RCC 7860 (cell line): ENCODE measurements around the gene NT5DC3.

Experiments
- DNase-seq: peaks from one replicate; pipeline ENCODE4 v3.0.0-alpha.2; 2015; ENCODE audit warnings: low spot score
- FAIRE-seq: peaks from 2 replicates; lab custom pipeline; 2012; peaks lifted over from hg19 to GRCh38; lab: Jason Lieb, UNC

NT5DC3 gene

DNA sequence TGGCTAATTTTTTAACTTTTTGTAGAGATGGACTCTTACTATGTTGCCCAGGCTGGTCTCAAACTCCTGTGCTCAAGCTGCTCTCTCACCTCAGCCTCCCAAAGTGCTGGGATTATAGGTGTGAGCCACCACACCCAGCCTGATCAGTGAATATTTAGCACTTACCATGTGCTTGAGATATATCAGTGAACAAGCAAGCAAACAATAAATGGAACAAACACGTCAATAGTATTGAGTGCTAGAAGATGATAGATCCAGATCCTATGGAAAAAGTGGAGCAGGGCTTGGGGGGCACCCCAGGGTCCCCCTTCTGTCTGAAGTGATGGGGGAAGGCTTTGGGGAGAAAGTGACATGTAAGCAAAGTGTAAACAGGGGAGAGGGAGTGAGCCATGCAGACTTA, 83.8 kb downstream of the NT5DC3 start:
- FAIRE-seq (no peak), DNase-seq (no peak)

DNA sequence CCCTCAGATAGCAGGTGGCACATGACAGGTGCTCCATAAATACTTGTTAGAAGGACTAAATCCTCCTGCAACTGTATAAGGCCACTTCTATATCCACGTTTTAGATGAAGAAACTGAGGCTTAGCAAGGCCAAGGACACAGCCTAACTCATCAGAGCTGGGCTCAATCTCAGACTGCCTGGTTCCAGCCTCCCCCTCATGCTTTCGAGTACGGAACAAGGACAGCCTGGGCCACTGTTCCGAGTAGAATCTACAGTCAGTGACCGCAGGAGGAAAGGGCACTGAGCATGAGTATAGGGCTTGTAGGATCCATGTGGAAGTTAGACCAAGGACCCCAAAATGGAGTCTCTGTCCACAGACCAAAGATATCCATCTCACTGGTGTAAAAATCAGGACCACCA, 84.6 kb downstream of the NT5DC3 start:
- DNase-seq, result no peak
- FAIRE-seq, result no peak

DNA sequence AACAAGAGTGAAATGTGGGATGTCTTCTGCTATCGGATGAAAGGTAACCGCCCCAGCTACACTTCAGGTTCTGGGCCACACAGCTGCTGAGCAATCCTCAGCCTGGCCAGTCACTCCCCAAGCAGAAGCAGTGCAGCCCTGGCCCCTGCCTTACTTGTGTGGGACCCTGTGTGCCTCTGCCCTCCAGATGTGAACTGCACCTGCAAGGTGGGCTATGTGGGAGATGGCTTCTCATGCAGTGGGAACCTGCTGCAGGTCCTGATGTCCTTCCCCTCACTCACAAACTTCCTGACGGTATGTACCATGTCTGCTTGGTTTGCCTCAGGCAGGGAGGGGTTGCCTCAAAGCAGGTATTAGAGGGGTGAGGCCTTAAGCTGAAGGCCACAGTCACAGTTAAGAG, 85.6 kb downstream of the NT5DC3 start:
- DNase-seq, result no peak
- no peak for FAIRE-seq

DNA sequence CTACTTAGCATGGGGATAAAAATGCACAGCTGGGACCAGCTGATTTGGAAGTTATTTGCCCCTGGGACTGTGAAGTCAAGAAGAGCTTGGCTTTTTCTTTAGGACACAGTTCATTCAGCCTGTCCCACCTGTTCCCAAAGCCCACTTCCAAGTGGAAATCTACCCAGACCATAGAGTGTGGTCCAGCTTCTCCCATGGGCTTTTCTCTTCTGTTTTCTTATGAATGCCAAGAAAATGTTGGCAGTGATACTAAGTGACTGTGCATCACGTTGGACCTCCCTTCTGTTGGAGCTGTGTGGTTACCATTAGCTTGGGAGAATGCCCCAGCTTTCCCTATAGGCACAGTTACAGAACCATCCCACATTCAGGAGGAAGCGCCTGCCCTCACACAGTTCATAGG, 89.4 kb downstream of the NT5DC3 start:
- no peak for DNase-seq
- FAIRE-seq, result no peak

DNA sequence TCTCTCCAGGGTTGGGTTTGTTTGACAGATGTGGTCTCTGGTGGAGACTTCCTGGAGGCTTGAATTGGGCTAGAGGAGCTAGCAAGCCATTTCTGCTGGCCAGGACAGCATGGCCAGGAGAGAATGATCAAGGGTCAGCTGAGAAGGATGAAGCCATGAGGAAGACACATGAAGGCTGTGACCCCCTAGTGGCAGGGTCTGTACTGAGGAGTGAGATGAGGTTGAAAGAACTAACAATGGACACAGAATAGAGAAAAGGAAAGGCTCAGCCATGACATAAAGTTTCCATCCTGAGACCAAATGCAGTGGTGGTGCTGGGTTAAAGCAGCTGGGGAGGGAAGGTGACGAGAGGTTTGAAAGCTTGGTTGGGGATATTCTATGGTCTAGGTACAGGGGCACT, 89.9 kb downstream of the NT5DC3 start:
- FAIRE-seq, result no peak
- DNase-seq, result no peak

DNA sequence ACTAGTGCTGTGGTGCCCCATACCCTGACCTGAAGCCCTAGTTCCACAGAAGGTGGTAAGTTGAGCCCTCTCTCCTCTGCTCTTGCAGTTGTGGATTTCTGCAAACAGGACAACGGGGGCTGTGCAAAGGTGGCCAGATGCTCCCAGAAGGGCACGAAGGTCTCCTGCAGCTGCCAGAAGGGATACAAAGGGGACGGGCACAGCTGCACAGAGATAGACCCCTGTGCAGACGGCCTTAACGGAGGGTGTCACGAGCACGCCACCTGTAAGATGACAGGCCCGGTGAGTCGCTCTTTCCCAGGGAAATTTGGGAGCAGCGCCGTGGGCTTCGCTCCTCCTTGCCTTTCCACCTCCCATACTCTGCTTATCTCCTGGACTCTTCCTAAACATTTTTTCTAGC, 92.2 kb downstream of the NT5DC3 start:
- FAIRE-seq (no peak), DNase-seq (no peak)

DNA sequence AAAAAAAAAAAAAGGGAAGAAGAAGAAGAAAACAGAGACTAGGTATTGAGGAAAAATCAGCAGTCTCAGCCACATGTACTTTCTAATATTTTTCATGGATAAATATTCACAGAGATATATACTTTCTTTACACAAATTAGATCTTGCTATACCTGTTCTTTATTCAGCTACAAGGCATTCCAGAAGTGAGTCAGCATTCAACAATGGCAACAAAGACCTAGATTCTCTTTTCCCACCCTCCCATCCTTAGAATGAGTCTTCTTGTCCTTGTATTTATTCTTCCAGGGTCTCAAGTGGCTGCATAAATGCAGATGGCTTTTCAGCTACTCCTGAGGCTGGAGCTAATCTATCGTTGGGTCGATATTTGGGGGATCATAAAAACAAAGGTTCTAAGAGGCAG, 93.0 kb downstream of the NT5DC3 start:
- FAIRE-seq (no peak), DNase-seq (no peak)

DNA sequence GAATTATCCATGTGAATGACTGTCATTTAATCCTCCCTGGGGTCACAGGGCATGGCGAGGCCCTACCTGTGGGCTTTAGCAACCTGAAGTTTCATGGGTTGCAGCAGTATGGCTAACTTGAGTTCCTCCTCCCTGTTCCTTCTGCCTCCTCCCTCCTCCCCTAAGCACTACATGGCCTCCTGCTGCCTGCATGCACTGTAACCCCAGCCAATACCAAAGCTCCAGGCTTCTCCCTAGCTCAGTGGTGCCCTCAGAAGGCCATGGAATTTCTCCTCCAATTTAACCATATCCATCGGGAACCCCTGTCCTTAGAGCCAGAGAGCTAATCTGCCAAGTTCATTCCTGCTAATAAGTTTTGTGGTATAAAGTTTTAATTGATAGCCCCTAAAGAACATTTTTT, 95.1 kb downstream of the NT5DC3 start:
- no peak for DNase-seq

DNA sequence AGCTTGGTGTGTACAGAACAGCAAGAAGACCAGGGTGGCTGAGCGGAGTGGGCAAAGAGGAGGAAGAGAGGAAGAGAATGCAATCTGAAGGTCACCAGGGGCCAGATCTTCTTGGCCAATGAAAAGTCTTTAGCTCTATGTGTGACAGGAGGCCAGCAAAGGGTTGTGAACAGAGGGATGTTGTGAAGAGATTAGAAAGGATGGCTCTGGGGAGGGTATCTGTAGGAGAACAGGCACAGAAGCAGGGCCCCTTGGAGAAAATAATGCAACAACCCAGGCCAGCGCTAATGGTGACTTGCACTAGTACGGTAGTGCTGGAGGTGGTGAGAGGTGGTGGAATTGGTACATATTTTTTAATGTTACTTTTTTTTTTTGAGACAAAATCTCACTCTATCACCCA, 97.2 kb downstream of the NT5DC3 start:
- DNase-seq (no peak), FAIRE-seq (no peak)

More for the DNA sequence above, 95.1 kb downstream of the NT5DC3 start:
- no peak for FAIRE-seq

DNA sequence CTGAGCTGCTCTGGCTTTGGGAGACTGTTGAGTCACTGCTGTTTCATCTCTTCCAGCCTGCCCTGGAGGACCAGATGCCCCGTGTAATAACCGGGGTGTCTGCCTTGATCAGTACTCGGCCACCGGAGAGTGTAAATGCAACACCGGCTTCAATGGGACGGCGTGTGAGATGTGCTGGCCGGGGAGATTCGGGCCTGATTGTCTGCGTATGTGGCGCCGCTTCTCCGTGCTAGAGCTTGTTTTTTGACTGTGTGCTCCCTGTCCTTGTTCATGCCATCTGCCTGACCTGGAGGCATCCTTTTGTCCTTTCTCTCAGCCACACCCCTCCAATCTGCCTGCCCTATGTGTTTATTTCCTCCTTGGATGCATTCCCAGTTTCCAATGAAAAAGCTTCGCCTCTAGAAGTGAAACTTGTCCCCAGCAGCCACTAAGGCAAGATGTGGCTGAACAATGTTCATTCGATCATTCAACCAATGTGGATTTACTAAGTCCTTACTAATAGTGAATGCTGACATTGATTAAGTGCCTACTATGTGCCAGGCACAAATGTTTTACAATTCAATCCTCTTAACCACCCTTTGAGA, 98.6 kb downstream of the NT5DC3 start:
- no peak for DNase-seq
- FAIRE-seq, result no peak

DNA sequence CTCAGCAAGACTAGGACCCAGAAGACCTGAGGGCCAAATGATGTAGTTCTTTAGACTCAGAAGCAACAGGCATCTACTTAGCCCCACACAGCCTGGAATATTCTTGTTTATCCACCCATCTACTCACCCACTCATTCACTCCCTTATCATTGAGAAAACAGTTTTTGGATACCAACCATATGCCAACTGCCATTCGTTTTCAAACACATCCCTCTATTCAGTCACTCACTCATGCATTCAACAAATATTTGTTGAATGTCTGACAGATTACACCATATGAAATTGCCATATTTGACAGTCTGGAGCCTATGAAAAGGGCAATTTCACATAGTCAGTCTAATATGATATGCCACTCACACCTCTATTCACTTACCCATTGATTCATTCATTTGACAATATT, 103.2 kb downstream of the NT5DC3 start:
- no peak for DNase-seq
- FAIRE-seq, result no peak

DNA sequence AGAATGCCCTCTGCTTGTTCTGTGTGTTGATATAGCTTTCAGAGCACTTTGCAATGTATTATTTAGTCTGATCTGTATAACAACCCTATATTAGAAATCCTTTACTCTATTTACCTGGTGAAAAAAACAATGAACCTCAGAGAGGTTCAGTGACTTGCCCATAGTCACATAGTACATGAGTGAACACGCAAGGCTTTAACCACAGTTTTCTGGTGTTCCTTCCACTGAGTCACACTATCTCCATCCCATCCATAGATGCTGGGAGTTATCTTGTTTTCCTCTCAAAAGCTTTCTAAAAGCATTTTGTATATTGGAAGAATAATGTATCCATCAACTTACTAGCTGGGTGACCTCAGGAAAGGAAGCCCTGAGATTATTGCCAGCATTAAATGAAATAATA, 104.5 kb downstream of the NT5DC3 start:
- DNase-seq (no peak), FAIRE-seq (no peak)

DNA sequence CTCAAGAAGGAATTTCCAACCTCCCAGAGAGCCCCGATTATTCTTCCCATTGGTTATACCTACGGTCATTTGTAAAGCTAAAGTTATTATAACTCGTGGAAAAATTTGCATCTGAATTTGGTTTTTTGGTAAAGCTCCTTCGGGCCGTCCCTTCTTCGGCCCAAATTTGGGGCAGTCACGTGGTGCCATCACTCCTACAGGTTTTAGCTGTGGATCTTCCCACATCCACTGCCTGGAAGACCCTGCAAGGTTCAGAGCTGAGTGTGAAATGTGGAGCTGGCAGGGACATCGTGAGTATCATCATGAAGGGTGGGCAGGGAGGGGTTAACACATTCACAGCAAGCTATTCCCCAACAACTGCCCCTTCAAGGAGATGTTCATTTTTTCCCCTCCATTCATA, 105.7 kb downstream of the NT5DC3 start:
- FAIRE-seq, result no peak

DNA sequence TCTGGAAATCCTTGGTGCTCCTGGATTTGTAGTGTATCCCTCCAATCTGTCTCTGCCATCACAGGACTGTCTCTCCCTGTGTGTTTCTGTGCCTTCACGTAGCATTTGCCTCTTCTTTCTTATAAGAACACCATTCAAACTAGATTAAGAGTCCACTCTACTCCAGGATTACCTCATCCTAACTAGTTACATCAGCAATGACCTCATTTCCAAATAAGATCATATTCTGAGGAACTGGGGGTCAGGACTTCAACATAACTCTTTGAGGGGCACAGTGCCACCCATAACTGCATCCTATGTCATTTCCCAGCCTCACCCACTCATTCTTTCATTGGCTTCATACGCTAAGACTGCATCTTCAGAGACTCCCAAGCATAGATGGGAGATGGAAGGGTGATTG, 106.2 kb downstream of the NT5DC3 start:
- DNase-seq (no peak), FAIRE-seq (no peak)

More for the DNA sequence above, 105.7 kb downstream of the NT5DC3 start:
- DNase-seq, result no peak

DNA sequence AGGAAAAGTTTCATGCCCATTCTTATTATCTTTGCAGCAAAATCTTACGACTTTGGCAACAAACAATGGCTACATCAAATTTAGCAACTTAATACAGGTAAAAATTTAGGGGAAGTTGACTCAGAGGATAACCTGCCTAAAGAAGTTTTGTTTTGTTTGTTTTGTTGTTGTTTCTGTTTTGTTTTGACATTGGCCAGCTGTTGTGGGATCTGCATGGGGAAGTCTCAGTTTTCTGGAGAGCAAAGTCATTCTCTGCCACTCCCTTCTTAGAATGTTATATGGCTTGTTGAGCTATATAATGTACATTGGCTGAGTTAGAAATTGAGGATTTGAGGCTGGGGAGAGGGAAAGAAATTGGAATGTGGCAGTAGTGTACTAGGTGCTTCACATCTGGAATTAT, 109.5 kb downstream of the NT5DC3 start:
- no peak for DNase-seq
- FAIRE-seq, result no peak

DNA sequence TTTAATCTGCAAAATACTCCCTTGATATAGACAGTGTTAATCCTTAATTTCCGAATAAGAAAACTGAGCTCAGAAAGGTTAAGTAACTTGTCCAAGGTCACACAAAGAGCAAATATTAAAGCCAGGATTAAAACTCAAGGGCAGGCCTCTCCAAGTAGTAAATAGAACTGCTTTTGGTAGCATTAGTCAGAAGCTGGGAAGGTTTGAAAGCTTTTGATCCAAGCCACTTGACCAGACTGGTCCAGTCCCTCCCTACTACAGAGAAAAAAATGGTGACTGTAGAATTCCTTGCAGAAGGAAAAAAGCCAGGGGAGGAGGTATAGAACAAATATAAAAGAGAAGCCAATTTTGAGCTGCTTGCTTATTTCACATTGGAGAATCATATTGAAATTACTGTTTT, 111.5 kb downstream of the NT5DC3 start:
- FAIRE-seq (no peak), DNase-seq (no peak)

DNA sequence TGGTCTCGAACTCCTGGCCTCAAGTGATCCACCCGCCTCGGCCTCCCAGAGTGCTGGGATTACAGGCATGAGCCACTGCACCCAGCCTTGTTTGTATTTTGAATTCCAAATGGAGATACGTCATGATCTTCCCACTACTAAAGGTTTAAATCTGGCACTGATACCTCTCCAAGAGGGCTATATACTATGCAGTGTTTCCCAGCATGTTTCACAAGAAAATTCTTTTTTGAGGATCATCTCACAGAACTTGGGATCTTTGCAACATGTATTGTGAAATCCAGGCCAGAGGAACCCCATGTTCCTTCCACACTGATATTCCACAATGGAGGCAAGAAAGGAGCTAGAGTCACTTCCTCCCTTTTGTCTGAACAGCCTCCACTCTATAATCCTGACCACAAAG, 112.7 kb downstream of the NT5DC3 start:
- no peak for DNase-seq
- FAIRE-seq, result no peak

DNA sequence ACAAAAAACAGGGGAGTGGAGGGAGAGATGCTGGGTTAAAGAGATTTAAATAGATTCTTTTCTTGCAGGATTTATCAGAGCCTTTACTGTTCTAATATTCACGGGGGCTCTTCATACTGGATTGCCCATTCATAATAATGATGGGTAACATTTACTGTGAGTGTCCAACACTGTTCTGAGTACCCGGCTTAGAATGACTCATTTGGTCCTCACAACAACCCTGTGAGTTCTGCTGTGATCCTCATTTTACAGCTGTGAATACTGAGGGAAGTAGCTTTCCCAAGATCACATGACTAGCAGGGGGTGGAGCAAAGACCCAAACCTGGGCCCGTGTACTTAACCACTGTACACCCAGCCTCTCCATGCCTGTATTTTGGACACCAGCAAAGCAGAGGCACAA, 113.4 kb downstream of the NT5DC3 start:
- no peak for FAIRE-seq

DNA sequence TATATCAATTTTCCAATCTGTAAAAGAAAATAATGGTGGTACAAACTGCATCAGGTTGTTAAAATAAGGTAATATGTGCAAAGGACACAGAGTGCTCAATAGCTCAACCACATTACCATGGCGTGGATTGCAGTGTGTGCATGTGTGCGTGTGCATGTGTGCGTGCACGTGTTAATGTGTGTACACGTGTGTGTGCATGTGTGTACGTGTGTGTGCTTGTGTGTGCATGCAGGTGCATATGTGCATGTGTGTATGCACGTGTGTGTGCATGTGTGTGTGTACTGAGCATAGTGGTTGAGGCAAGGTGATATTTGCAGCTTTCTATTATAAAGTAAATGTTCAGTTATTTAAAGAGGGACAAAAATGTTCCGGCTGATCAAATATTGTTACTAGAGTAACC, 115.6 kb downstream of the NT5DC3 start:
- FAIRE-seq (no peak), DNase-seq (no peak)

More for the DNA sequence above, 113.4 kb downstream of the NT5DC3 start:
- no peak for DNase-seq
